ENCODE results near the gene PRR18. TPM values are rescaled to one million over a fixed set of nuclear protein-coding genes. Genes with fewer than 3 reads are reported as not detected.

Gene PRR18
- total RNA-seq, 2 experiments from 2014 or later = 0.11 TPM; not detected in 1

DNA sequence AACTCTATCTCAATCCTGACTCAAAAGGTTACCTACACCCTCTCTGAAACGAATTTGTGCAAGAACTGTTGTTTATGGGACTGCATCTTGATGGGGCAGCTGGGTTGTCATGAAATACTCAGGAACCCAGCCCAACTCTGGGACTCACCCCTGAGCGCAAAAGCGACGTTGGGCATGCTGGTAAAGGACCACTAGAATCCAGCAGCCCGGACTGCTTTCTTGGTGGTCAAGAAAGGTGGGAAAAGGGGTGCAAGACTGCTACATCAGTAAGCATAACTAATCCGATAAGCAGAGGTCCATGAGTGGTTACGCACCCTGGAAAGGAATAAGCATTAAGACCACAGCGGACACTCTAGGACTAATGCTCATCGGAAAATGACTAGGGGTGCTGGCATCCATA lies 6.3 kb upstream of the PRR18 start:
- ATAC-seq (no peak), DNase-seq (no peak)
- Mint-ChIP-seq H3K27me3 (peaks cover 8% of the 10 kb centered on the region), H3K9me3 (ENCODE audit: low read depth) (no peaks in the 10 kb centered on the region), H3K27ac (no peak overlapping the region), H3K4me3 (no peak overlapping the region), H3K4me1 (no peaks in the 10 kb centered on the region), H3K36me3 (ENCODE audit: low read depth) (no peaks in the 10 kb centered on the region)
- POLR2A ChIA-PET = no interaction called here
- CTCF ChIA-PET = interaction anchor here (1.0 to 7.5 kb wide), 8 partner anchors 11 to 153 kb away, joined by 3 to 60 read pairs (median 6); no protein-coding TSS in a partner anchor
- intact Hi-C loops (cut with DNase I, micrococcal nuclease) = loop anchor here in 1 of 2 experiments (10.0 kb wide), 1 partner anchor 310 kb away; the partner anchor contains the start of gene RPS6KA2

DNA sequence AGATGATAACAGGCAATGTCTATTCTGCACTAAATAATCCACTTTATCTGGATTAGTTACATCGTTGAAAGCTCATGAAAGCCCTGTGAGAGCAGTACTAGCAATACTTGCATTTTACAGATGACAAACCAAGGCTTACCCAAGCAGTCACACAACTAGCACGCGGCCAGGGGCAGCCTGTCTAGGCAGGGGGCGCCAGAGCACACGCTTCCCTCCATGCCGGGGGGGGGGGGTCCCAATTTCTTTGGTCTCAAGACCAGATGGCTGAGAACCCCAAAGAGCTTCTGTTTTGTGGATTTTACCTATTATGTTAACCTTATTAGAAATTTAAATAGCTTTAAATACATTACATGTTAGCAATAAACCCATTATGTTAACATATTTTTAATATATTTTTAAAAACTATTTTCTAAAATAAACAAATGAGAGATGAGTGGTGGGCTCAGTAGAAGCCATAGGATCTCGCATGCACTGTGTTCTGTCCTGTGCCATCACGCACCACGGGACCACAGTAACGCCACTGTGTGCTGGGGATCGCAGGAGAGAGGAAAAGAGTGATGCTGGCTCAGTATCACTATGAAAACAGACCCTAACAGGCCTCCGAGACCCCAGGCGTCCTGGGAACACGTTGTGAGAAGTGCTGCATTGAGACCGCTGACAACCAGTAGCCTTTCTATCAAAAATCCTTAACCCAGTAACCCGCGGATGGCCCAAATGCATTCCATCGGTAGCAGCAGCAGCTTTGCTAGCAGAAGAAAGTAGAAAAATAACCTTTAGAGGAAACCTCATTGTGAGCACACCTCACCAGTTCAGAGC lies 5.3 kb upstream of the PRR18 start:
- H3K4me3 Mint-ChIP-seq = no peak overlapping the region
- DNase-seq (peak; percentile 83), ATAC-seq (peak; percentile 97)
- H3K36me3 Mint-ChIP-seq (ENCODE audit: low read depth) = no peaks in the 10 kb centered on the region
- no peak overlapping the region for H3K27ac Mint-ChIP-seq
- intact Hi-C loops (cut with DNase I, micrococcal nuclease) = loop anchor here (1.0 to 10.0 kb wide), 7 partner anchors 29 to 311 kb away; partner anchors contain the start of genes MPC1 (in 1 of the 2), RPS6KA2 (in 1 of the 2) and SFT2D1 (in 1 of the 2)
- peaks cover 3% of the 10 kb centered on the region for H3K4me1 Mint-ChIP-seq
- POLR2A ChIA-PET = no interaction called here
- CTCF ChIA-PET = interaction anchor here (0.5 to 7.5 kb wide), 24 partner anchors 9 to 688 kb away, joined by 3 to 60 read pairs (median 4); no protein-coding TSS in a partner anchor
- no peaks in the 10 kb centered on the region for H3K9me3 Mint-ChIP-seq (ENCODE audit: low read depth)
- peaks cover 16% of the 10 kb centered on the region for H3K27me3 Mint-ChIP-seq

DNA sequence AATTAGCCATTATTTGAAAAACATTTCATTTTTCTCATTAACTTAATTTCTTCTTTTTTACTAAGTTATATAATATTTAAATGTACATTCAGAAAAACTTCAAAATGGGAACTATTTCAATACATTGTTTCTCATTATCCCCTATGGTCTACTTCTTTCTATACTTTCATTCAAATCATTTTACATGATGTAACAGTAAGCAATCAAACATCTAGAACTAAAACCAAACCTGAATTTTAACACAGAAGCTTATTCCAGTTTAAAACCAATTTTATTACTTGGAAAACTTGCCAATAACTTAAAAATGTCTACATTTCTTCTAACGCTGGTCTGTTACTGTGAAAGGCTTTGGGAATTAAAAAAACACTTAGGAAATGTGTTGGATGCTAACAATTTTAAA lies 4.6 kb upstream of the PRR18 start:
- Mint-ChIP-seq H3K27me3 (peaks cover 17% of the 10 kb centered on the region), H3K4me3 (no peak overlapping the region), H3K9me3 (ENCODE audit: low read depth) (no peaks in the 10 kb centered on the region), H3K4me1 (peaks cover 3% of the 10 kb centered on the region), H3K27ac (no peak overlapping the region), H3K36me3 (ENCODE audit: low read depth) (no peaks in the 10 kb centered on the region)
- DNase-seq (no peak), ATAC-seq (no peak)
- intact Hi-C loops (cut with DNase I, micrococcal nuclease) = loop anchor here (1.0 to 10.0 kb wide), 7 partner anchors 30 to 312 kb away; partner anchors contain the start of genes MPC1 (in 1 of the 2), RPS6KA2 (in 1 of the 2) and SFT2D1 (in 1 of the 2)
- CTCF ChIA-PET = interaction anchor here (0.9 to 7.5 kb wide), 18 partner anchors 9 to 164 kb away, joined by 3 to 60 read pairs (median 6); no protein-coding TSS in a partner anchor
- POLR2A ChIA-PET = no interaction called here

DNA sequence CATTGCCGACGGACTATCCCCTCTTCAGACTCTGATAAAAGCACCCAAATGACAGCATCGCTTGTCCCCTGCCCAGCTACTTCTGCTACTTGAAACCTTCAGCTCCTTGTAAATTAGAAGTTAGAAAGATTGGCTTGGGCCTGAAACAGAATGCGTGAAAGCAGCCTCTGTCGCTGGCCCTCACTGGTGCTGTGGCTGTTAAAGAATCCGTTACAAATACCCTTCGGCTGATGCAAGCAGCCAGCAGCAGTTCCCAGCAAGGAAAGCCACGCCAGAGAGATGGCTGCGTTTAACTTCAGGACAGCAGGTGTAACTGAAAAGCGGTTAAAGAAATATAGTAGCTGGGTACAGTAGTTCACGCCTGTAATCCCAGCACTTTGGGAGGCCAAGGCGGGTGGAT lies 2.4 kb upstream of the PRR18 start:
- H3K36me3 Mint-ChIP-seq (ENCODE audit: low read depth) = no peaks in the 10 kb centered on the region
- no peak overlapping the region for H3K4me3 Mint-ChIP-seq
- peaks cover 3% of the 10 kb centered on the region for H3K4me1 Mint-ChIP-seq
- no peak for DNase-seq
- H3K27me3 Mint-ChIP-seq = peaks cover 24% of the 10 kb centered on the region
- POLR2A ChIA-PET = no interaction called here
- CTCF ChIA-PET = interaction anchor here (0.6 to 7.5 kb wide), 9 partner anchors 9 to 314 kb away, joined by 3 to 60 read pairs (median 4); no protein-coding TSS in a partner anchor
- no peak overlapping the region for H3K27ac Mint-ChIP-seq
- no peak for ATAC-seq
- intact Hi-C loops (cut with DNase I, micrococcal nuclease) = loop anchor here in 1 of 2 experiments (10.0 kb wide), 1 partner anchor 314 kb away; the partner anchor contains the start of gene RPS6KA2
- H3K9me3 Mint-ChIP-seq (ENCODE audit: low read depth) = no peaks in the 10 kb centered on the region

DNA sequence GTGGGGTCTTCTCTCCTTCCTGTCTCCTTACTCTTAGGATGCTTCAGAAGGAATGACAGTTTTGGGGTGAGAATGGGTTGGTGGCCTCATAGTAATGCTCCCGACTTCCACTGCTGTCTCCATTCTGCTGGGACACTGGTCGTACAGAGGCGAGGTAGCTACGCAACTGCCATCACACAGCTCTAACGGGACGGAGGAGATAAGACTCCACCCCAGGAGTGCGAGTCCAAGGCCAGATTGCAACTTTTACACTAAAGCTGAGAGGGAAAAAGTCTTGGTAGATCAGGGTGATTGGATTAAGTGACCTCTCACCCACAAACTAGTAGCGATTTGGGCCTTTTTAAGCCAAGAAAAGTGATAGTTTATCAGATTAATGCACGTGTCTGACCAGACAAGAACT lies 1.8 kb upstream of the PRR18 start:
- Mint-ChIP-seq H3K4me1 (peaks cover 3% of the 10 kb centered on the region), H3K27me3 (peaks cover 27% of the 10 kb centered on the region), H3K27ac (no peak overlapping the region), H3K4me3 (no peak overlapping the region), H3K9me3 (ENCODE audit: low read depth) (no peaks in the 10 kb centered on the region), H3K36me3 (ENCODE audit: low read depth) (no peaks in the 10 kb centered on the region)
- DNase-seq (no peak), ATAC-seq (no peak)
- intact Hi-C loops (cut with DNase I, micrococcal nuclease) = loop anchor here in 1 of 2 experiments (10.0 kb wide), 1 partner anchor 315 kb away; the partner anchor contains the start of gene RPS6KA2
- ChIA-PET POLR2A (no interaction called here), CTCF (interaction anchor here (0.6 to 7.5 kb wide), 7 partner anchors 10 to 315 kb away, joined by 3 to 60 read pairs (median 4); no protein-coding TSS in a partner anchor)

DNA sequence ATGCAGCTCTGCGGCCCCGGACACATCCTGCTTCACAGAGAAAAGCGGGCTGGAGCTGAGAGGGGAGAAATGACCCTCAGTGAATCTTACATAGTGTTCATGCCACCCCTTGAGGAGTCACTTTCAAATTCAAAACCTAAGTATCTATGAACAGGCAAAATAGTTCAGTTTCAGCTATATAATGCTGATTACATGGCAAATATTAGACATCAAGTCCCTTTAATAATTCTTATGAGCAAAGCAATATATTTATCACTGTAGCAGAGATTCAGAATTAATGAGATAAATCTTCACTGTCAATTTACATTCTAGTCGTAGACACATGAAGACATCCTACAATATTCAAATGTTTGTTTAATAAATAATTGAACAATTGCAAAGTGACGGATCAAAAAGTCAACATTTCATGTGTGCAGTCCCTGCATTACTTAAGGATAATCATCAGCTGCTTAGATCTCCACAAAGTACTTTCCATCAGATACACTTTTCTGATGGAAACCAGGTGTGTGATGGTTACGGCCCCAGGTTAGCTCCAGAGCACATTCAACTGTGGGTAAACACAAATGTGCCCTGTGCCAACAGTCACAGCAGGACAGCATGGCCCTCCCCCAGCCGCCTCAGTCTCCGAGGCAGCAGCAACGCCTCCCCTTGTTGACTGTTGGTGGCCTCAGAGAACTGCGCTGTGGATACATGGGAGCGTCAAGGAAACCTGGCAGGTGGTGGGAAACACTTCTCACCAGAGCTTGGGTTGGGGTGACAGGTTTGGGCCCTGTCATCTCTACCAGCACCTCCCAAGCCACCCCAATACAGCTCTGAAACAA lies 787 bp upstream of the PRR18 start:
- H3K4me3 Mint-ChIP-seq = peak overlapping the region; percentile 36

DNA sequence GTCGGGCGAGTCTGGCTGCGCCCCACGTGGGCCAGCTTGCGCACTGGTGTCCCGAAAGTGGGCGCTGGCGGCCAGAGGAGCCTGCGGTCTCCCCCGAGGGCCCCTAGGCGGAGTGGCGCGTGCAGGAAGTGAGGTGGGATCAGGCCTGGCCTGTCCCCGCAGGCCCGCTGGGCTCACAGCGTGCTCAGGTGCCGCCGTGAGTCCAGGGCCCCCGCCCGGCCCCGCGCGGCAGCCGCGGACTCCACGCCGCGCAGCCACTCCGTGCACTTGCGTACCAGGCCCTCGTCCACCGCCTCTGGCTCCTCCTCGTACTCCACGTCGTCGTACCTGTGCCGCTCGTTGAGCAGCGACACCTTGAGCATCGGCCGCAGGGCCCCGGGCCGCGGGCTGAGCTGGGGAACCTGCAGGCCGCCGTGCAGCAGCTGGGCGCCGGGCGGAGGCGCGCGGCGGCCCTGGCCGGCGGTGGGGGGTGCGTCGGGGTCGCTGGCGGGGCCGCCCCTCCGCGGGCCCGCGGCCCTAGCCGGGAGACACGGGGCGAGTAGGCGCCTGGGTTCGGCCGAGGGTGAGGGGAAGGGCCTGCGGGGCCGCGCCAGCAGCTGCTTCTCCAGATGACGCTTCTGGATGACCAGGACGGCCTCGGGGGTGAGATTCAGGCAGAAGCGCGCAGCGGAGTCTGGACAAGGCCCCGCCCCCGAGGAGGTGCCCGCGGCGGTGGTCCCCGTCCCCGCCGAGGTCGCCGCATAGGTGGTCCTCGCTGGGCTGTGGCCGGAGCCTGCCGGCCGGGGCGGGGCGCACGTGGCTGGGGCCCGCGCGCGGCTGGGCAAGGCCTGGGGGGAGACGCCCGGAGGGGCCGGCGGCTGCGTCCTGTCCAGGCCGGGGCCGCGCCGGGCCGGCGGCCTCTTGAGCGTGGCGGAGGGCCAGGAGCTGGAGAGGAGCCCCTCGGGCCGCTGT lies 835 bp downstream of the PRR18 start:
- Mint-ChIP-seq H3K27ac (no peak overlapping the region), H3K4me3 (no peak overlapping the region), H3K9me3 (ENCODE audit: low read depth) (no peaks in the 10 kb centered on the region), H3K36me3 (ENCODE audit: low read depth) (no peaks in the 10 kb centered on the region), H3K4me1 (peaks cover 3% of the 10 kb centered on the region), H3K27me3 (peaks cover 29% of the 10 kb centered on the region)
- DNase-seq (peak; percentile 37), ATAC-seq (peak; percentile 52)
- POLR2A ChIA-PET = no interaction called here
- CTCF ChIA-PET = interaction anchor here (1.3 to 7.5 kb wide), 4 partner anchors 74 to 94 kb away, joined by 4 to 60 read pairs (median 16); no protein-coding TSS in a partner anchor
- intact Hi-C loops (cut with DNase I, micrococcal nuclease) = no loop called here

More for the DNA sequence above, 787 bp upstream of the PRR18 start:
- no peak for ATAC-seq
- ChIA-PET POLR2A (interaction anchor here (0.6 to 0.8 kb wide), 2 partner anchors 55 to 186 kb away, joined by 3 to 4 read pairs; no protein-coding TSS in a partner anchor), CTCF (interaction anchor here (0.6 to 7.5 kb wide), 6 partner anchors 8 to 317 kb away, joined by 3 to 60 read pairs (median 4); no protein-coding TSS in a partner anchor)
- H3K27me3 Mint-ChIP-seq = peaks cover 27% of the 10 kb centered on the region
- peaks cover 3% of the 10 kb centered on the region for H3K4me1 Mint-ChIP-seq
- H3K27ac Mint-ChIP-seq = no peak overlapping the region
- no peaks in the 10 kb centered on the region for H3K36me3 Mint-ChIP-seq (ENCODE audit: low read depth)
- intact Hi-C loops (cut with DNase I, micrococcal nuclease) = no loop called here
- H3K9me3 Mint-ChIP-seq (ENCODE audit: low read depth) = no peaks in the 10 kb centered on the region
- DNase-seq = no peak

DNA sequence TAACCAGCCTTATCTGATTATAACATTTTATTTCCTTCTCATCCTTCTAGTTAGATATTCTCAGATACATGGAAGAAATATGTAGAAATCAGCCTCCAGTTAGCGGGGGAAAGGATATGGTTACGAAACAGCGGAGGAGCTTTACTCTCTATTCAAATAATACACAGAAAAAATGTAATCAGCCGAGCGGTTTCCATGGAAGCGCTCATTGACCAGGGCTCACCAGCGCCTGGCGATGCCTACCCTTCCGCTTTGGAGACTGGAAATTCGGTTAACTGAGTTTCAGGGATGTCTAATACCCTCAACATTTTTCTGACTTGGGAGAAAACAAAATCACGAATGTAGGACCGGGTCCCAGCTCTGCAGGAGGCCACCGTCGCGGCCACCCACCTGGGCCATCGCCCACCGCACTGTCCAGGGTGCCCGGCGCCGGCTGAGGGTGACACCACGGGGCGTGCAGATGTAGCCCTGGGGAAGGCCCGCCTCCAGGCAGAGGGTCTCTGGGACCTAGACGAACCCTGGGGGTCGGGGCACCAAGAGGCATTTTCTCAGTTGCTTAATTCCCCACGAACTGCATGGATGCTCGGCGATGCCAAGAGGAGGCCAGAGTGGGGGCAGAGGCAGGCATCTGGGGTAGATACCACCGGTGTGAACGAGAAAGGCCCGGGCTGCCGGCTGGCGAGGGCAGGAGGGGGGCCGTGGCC lies 1.7 kb downstream of the PRR18 start:
- Mint-ChIP-seq H3K9me3 (ENCODE audit: low read depth) (no peaks in the 10 kb centered on the region), H3K4me3 (no peak overlapping the region), H3K36me3 (ENCODE audit: low read depth) (no peaks in the 10 kb centered on the region), H3K4me1 (peaks cover 3% of the 10 kb centered on the region), H3K27ac (no peak overlapping the region), H3K27me3 (peaks cover 33% of the 10 kb centered on the region)
- no peak for DNase-seq
- POLR2A ChIA-PET = no interaction called here
- no peak for ATAC-seq
- intact Hi-C loops (cut with DNase I, micrococcal nuclease) = no loop called here
- CTCF ChIA-PET = interaction anchor here (1.7 kb wide), 1 partner anchor 75 kb away, joined by 4 read pairs; no protein-coding TSS in a partner anchor

DNA sequence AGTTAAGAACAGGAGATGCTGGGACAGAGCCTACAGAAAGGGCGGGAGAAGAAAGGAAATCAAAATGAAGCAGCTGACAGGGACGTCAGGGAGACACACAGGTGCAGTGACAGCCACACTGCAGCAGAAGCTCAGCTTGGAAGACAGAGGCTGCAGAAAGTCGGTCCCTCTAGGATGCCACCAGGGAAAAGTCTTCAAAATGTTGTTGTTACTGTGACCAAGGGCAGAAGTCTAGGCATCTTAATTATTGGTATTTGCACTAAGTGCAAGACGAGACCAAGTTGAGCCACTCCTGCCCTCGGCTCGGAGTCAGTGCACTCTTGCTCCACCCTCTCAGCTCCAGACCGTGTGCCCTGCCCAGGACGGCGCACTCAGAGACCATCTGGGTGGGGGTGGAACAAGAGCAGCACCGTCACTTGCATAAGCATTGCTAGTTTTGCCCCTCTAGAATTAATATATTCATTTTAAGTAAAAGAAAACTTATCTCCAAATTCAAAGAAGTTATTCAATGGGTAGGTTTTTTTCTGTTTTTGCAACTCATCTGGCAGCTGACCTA lies 2.6 kb downstream of the PRR18 start:
- Mint-ChIP-seq H3K4me3 (no peak overlapping the region), H3K4me1 (peaks cover 3% of the 10 kb centered on the region), H3K9me3 (ENCODE audit: low read depth) (no peaks in the 10 kb centered on the region), H3K27ac (no peak overlapping the region), H3K27me3 (peaks cover 36% of the 10 kb centered on the region), H3K36me3 (ENCODE audit: low read depth) (no peaks in the 10 kb centered on the region)
- no peak for ATAC-seq
- DNase-seq = no peak
- ChIA-PET CTCF (interaction anchor here (1.7 kb wide), 1 partner anchor 76 kb away, joined by 4 read pairs; no protein-coding TSS in a partner anchor), POLR2A (no interaction called here)
- intact Hi-C loops (cut with DNase I, micrococcal nuclease) = no loop called here

Data from activated CD4-positive, alpha-beta T cell treated with anti-CD3 and anti-CD28 coated beads for 36 hours (primary cell).